GM23248 (cell line): ENCODE data around the gene PPFIBP2. TPM values are rescaled to one million over a fixed set of nuclear protein-coding genes. Genes with fewer than 3 reads are reported as not detected.

Experiments
- DNase-seq: peaks from one replicate; pipeline ENCODE4 v3.0.0-alpha.2; 2015
- H2AFZ ChIP-seq: fragments of 200-600 bp; sonication (generic); 2 replicates; pipeline ENCODE4 v1.6.1; 2016; ENCODE audit warnings: antibody characterized with exemption
- H3F3A ChIP-seq: fragments of 200-600 bp; sonication (generic); 2 replicates; pipeline ENCODE4 v1.6.1; 2016; ENCODE audit warnings: mild to moderate bottlenecking, antibody characterized with exemption, mixed run types; ENCODE audit not compliant: insufficient read depth
- H3K27ac ChIP-seq: fragments of 200-600 bp; sonication (generic); 2 replicates; pipeline ENCODE4 v1.5.1; 2016; ENCODE audit warnings: mild to moderate bottlenecking
- H3K27me3 ChIP-seq: fragments of 200-600 bp; sonication (generic); replicated peaks from 2 replicates; pipeline ENCODE4 v1.6.1; 2016; ENCODE audit warnings: mild to moderate bottlenecking; ENCODE audit not compliant: insufficient read depth
- H3K36me3 ChIP-seq: fragments of 200-600 bp; sonication (generic); 2 replicates; pipeline ENCODE4 v1.6.1; 2016; ENCODE audit warnings: low read depth, mild to moderate bottlenecking
- H3K4me1 ChIP-seq: fragments of 200-600 bp; sonication (generic); 2 replicates; pipeline ENCODE4 v1.6.1; 2016; ENCODE audit warnings: mild to moderate bottlenecking; ENCODE audit not compliant: insufficient read depth
- H3K4me2 ChIP-seq: fragments of 200-600 bp; sonication (generic); one replicate; pipeline ENCODE4 v1.6.1; 2016; ENCODE audit warnings: mild to moderate bottlenecking; ENCODE audit not compliant: unreplicated experiment
- H3K4me3 ChIP-seq: fragments of 200-600 bp; sonication (generic); 2 replicates; pipeline ENCODE4 v1.5.1; 2016; ENCODE audit warnings: mild to moderate bottlenecking
- H3K79me2 ChIP-seq: fragments of 200-600 bp; sonication (generic); 2 replicates; pipeline ENCODE4 v1.6.1; 2016; ENCODE audit warnings: mild to moderate bottlenecking; ENCODE audit not compliant: insufficient read depth
- H3K9ac ChIP-seq: fragments of 200-600 bp; sonication (generic); 2 replicates; pipeline ENCODE4 v1.6.1; 2016; ENCODE audit warnings: mild to moderate bottlenecking
- H3K9me2 ChIP-seq: fragments of 200-600 bp; sonication (generic); 2 replicates; pipeline ENCODE4 v1.6.1; 2016; ENCODE audit warnings: mixed run types, mild to moderate bottlenecking, moderate library complexity; ENCODE audit not compliant: insufficient read depth
- H3K9me3 ChIP-seq: fragments of 200-600 bp; sonication (generic); one replicate; pipeline ENCODE4 v1.6.1; 2017; ENCODE audit warnings: low read depth
- H4K20me1 ChIP-seq: fragments of 200-600 bp; sonication (generic); 2 replicates; pipeline ENCODE4 v1.6.0; 2016; ENCODE audit not compliant: insufficient read depth
- EZH2 ChIP-seq: fragments of 200-600 bp; sonication (generic); IDR thresholded peaks from 2 replicates; pipeline ENCODE4 v1.6.1; 2018; ENCODE audit warnings: antibody characterized with exemption, mild to moderate bottlenecking; ENCODE audit not compliant: insufficient read depth, poor library complexity, severe bottlenecking
- EZH2phosphoT487 ChIP-seq: fragments of 200-600 bp; sonication (generic); IDR thresholded peaks from 2 replicates; pipeline ENCODE4 v1.6.1; 2018; ENCODE audit warnings: antibody characterized with exemption, moderate library complexity, mild to moderate bottlenecking, low read depth; ENCODE audit not compliant: insufficient read depth
- WGBS, 2 experiments: methylation state at CpG; one replicate each; pipeline ENCODE4 v1.1.6; 2015 to 2017; ENCODE audit warnings: low lambda C conversion rate in 2 of 2, low coverage in 1 of 2; ENCODE audit errors: missing lambda C conversion rate in 2 of 2; 5-methylcytosine and 5-hydroxymethylcytosine counted together
- in situ Hi-C: fragments of 300-500 bp; cut with MboI; formaldehyde crosslinking; loops from 2 replicates; pipeline ENCODE4 v1.15.0; 2020
- polyA plus RNA-seq: library from polyadenylated mRNA; unstranded; fragments of >200 nt; fragmentation: Nextera tagmentation; extraction: Ambion mirVana; gene quantifications from 2 replicates; pipeline ENCODE4 v1.2.1, GENCODE V29; 2016
- total RNA-seq: library from RNA; depleted of rRNA; stranded (reverse); fragments of >200 nt; shearing (Covaris generic); gene quantifications from 2 replicates; pipeline ENCODE4 v1.2.3, GENCODE V29; 2014

The PPFIBP2 gene
- total and polyA plus RNA-seq, 2 experiments from 2014 or later, result 4.1 to 5.9 TPM

GRCh38 chr11:7582338-7582985 is 68.7 kb downstream of the PPFIBP2 start:
- in situ Hi-C loops, result no loop called here
- DNase-seq, result peak; percentile 76
- H3K79me2 ChIP-seq, result no peaks in the 10 kb centered on the region

GRCh38 chr11:7583248-7583647 is 69.4 kb downstream of the PPFIBP2 start:
- no peak overlapping the region for H2AFZ ChIP-seq
- H3K27me3 ChIP-seq, result no peaks in the 10 kb centered on the region
- DNase-seq, result no peak
- peaks cover 26% of the 10 kb centered on the region for H3K4me1 ChIP-seq
- 91 to 97% methylated on average over 3 of the region's 3 CpGs for WGBS, 2 experiments
- no peaks in the 10 kb centered on the region for H3K9me2 ChIP-seq
- no peak for TF ChIP-seq EZH2
- no peak for TF ChIP-seq EZH2phosphoT487
- H3K4me2 ChIP-seq, result no peak overlapping the region
- H3K9ac ChIP-seq, result no peak overlapping the region
- no peaks in the 10 kb centered on the region for H3K36me3 ChIP-seq
- no peaks in the 10 kb centered on the region for H3K9me3 ChIP-seq
- H3F3A ChIP-seq, result peaks cover 18% of the 10 kb centered on the region
- no peaks in the 10 kb centered on the region for H4K20me1 ChIP-seq
- no peak overlapping the region for H3K27ac ChIP-seq
- in situ Hi-C loops, result no loop called here
- no peak overlapping the region for H3K4me3 ChIP-seq
- H3K79me2 ChIP-seq, result no peaks in the 10 kb centered on the region

More at GRCh38 chr11:7582338-7582985, 68.7 kb downstream of the PPFIBP2 start:
- Histone ChIP-seq H3K27ac (no peak overlapping the region), H3K4me2 (no peak overlapping the region), H2AFZ (no peak overlapping the region), H4K20me1 (no peaks in the 10 kb centered on the region), H3K4me3 (no peak overlapping the region), H3K9me3 (no peaks in the 10 kb centered on the region), H3K9me2 (no peaks in the 10 kb centered on the region), H3K9ac (no peak overlapping the region), H3K36me3 (no peaks in the 10 kb centered on the region), H3F3A (peaks cover 26% of the 10 kb centered on the region), H3K4me1 (peaks cover 33% of the 10 kb centered on the region), H3K27me3 (no peaks in the 10 kb centered on the region)
- 36 to 38% methylated on average over 2 of the region's 2 CpGs for WGBS, 2 experiments
- TF ChIP-seq EZH2 (no peak), EZH2phosphoT487 (no peak)

GRCh38 chr11:7584910-7585309 is 71.1 kb downstream of the PPFIBP2 start:
- Histone ChIP-seq H3K4me3 (no peak overlapping the region), H3K27me3 (no peaks in the 10 kb centered on the region), H3K9me3 (no peaks in the 10 kb centered on the region), H3F3A (0 out of 2 replicates have a peak, but pooled peaks cover 1% of the 10 kb centered on the region), H3K4me2 (no peak overlapping the region), H3K9ac (no peak overlapping the region), H4K20me1 (no peaks in the 10 kb centered on the region), H3K79me2 (no peaks in the 10 kb centered on the region), H3K9me2 (no peaks in the 10 kb centered on the region), H3K36me3 (no peaks in the 10 kb centered on the region), H3K4me1 (0 out of 2 replicates have a peak, but pooled peaks cover 9% of the 10 kb centered on the region), H2AFZ (no peak overlapping the region), H3K27ac (no peak overlapping the region)
- 72 to 84% methylated on average over 2 of the region's 2 CpGs for WGBS, 2 experiments
- in situ Hi-C loops, result no loop called here
- TF ChIP-seq EZH2 (no peak), EZH2phosphoT487 (no peak)
- DNase-seq, result no peak

GRCh38 chr11:7585816-7586215 is 72.0 kb downstream of the PPFIBP2 start:
- H3K9me2 ChIP-seq, result no peaks in the 10 kb centered on the region
- H4K20me1 ChIP-seq, result no peaks in the 10 kb centered on the region
- in situ Hi-C loops, result no loop called here
- no peaks in the 10 kb centered on the region for H3K27me3 ChIP-seq
- H3K9me3 ChIP-seq, result no peaks in the 10 kb centered on the region
- H3K4me2 ChIP-seq, result no peak overlapping the region
- H3K4me1 ChIP-seq, result 0 out of 2 replicates have a peak, but pooled peaks cover 7% of the 10 kb centered on the region
- 19 to 26% methylated on average over 2 of the region's 2 CpGs for WGBS, 2 experiments
- no peak overlapping the region for H3K4me3 ChIP-seq
- no peaks in the 10 kb centered on the region for H3K36me3 ChIP-seq
- TF ChIP-seq EZH2phosphoT487, result no peak
- TF ChIP-seq EZH2, result no peak
- no peaks in the 10 kb centered on the region for H3K79me2 ChIP-seq
- no peak overlapping the region for H3K9ac ChIP-seq
- no peak overlapping the region for H3K27ac ChIP-seq
- DNase-seq, result peak; percentile 78
- H2AFZ ChIP-seq, result no peak overlapping the region
- H3F3A ChIP-seq, result no peaks in the 10 kb centered on the region
